GM23338 (cell line): ENCODE data around the gene CACNA1B. TPM values are rescaled to one million over a fixed set of nuclear protein-coding genes. Genes with fewer than 3 reads are reported as not detected.

Experiments used
- ATAC-seq: fragments of 200-7000 bp; cut with Tn5 transposase; 3 replicates; pipeline ENCODE4 v1.9.1; 2020
- DNase-seq: peaks from one replicate; pipeline ENCODE4 v3.0.0-alpha.2; 2015; ENCODE audit warnings: low spot score
- H2AFZ ChIP-seq: fragments of 200-600 bp; sonication (generic); 2 replicates; pipeline ENCODE4 v1.8.0; 2016; ENCODE audit warnings: antibody characterized with exemption, mild to moderate bottlenecking, moderate library complexity
- H3F3A ChIP-seq: fragments of 200-600 bp; sonication (generic); replicated peaks from 2 replicates; pipeline ENCODE4 v1.8.0; 2017; ENCODE audit warnings: antibody characterized with exemption, mixed run types, low read depth
- H3K27ac ChIP-seq: fragments of 200-600 bp; sonication (generic); 2 replicates; pipeline ENCODE4 v1.6.1; 2016; ENCODE audit warnings: low read depth
- H3K27me3 ChIP-seq: fragments of 200-600 bp; sonication (generic); 2 replicates; pipeline ENCODE4 v1.8.0; 2016; ENCODE audit warnings: mild to moderate bottlenecking, mixed run types, moderate library complexity; ENCODE audit not compliant: insufficient read depth
- H3K36me3 ChIP-seq: fragments of 200-600 bp; sonication (generic); 2 replicates; pipeline ENCODE4 v1.8.0; 2016; ENCODE audit warnings: mild to moderate bottlenecking; ENCODE audit not compliant: insufficient read depth
- H3K4me1 ChIP-seq: fragments of 200-600 bp; sonication (generic); 2 replicates; pipeline ENCODE4 v1.8.0; 2016; ENCODE audit warnings: mild to moderate bottlenecking, moderate library complexity; ENCODE audit not compliant: insufficient read depth
- H3K4me2 ChIP-seq: fragments of 200-600 bp; sonication (generic); 2 replicates; pipeline ENCODE4 v1.7.1; 2017; ENCODE audit warnings: mixed run types
- H3K4me3 ChIP-seq: fragments of 200-600 bp; sonication (generic); 2 replicates; pipeline ENCODE4 v1.6.1; 2016; ENCODE audit warnings: mixed run types
- H3K79me2 ChIP-seq: fragments of 200-600 bp; sonication (generic); replicated peaks from 2 replicates; pipeline ENCODE4 v1.8.0; 2017; ENCODE audit warnings: mild to moderate bottlenecking; ENCODE audit not compliant: insufficient read depth
- H3K9me2 ChIP-seq: fragments of 200-600 bp; sonication (generic); 2 replicates; pipeline ENCODE4 v1.8.0; 2017; ENCODE audit not compliant: insufficient read depth
- H4K20me1 ChIP-seq: fragments of 200-600 bp; sonication (generic); replicated peaks from 2 replicates; pipeline ENCODE4 v1.8.0; 2017; ENCODE audit warnings: mild to moderate bottlenecking; ENCODE audit not compliant: insufficient read depth
- H3K27ac Mint-ChIP-seq: 2 replicates; pipeline ENCODE4 v1.8.0; 2020; ENCODE audit warnings: inconsistent platforms, mild to moderate bottlenecking, moderate library complexity, mixed read lengths
- H3K27me3 Mint-ChIP-seq: 3 replicates; pipeline ENCODE4 v1.8.0; 2022; ENCODE audit warnings: low read depth, mild to moderate bottlenecking, moderate library complexity, mixed read lengths, inconsistent platforms; ENCODE audit not compliant: insufficient read depth, poor library complexity
- H3K36me3 Mint-ChIP-seq: 3 replicates; pipeline ENCODE4 v1.8.0; 2021; ENCODE audit warnings: low read depth, mild to moderate bottlenecking, inconsistent platforms, moderate library complexity, mixed read lengths
- H3K4me1 Mint-ChIP-seq: 3 replicates; pipeline ENCODE4 v1.8.0; 2020; ENCODE audit warnings: mild to moderate bottlenecking, inconsistent platforms, mixed read lengths
- H3K4me3 Mint-ChIP-seq: 3 replicates; pipeline ENCODE4 v1.8.0; 2021; ENCODE audit warnings: moderate library complexity, mild to moderate bottlenecking, inconsistent platforms, mixed read lengths
- H3K9me3 Mint-ChIP-seq: 3 replicates; pipeline ENCODE4 v1.8.0; 2020; ENCODE audit warnings: moderate library complexity, mild to moderate bottlenecking, inconsistent platforms, mixed read lengths
- CREB1 ChIP-seq: fragments of 250-450 bp; sonication (Bioruptor Pico); IDR thresholded peaks from 2 replicates; pipeline ENCODE4 v1.5.0; 2020; ENCODE audit warnings: low read depth, mild to moderate bottlenecking, moderate library complexity
- CTCF ChIP-seq, 2 experiments: fragments of 200-600 bp in 1 of 2; sonication (generic) in 1 of 2; conservative IDR thresholded peaks; 2 replicates each; pipeline versions ENCODE4 v1.5.1 to v1.6.1; 2016 to 2017; ENCODE audit warnings: antibody characterized with exemption in 2 of 2, low read depth in 2 of 2, mild to moderate bottlenecking in 2 of 2, moderate library complexity in 1 of 2
- EZH2 ChIP-seq: fragments of 200-600 bp; sonication (generic); IDR thresholded peaks from one replicate; pipeline ENCODE4 v1.8.0; 2017; ENCODE audit warnings: antibody characterized with exemption, mild to moderate bottlenecking, low read depth; ENCODE audit not compliant: unreplicated experiment
- EZH2phosphoT487 ChIP-seq: fragments of 200-600 bp; sonication (generic); IDR thresholded peaks from one replicate; pipeline ENCODE4 v1.8.1; 2018; ENCODE audit warnings: antibody characterized with exemption; ENCODE audit not compliant: unreplicated experiment
- JUNB ChIP-seq: IDR thresholded peaks from one replicate; pipeline ENCODE4 v1.6.1; 2016; ENCODE audit warnings: antibody characterized with exemption; ENCODE audit not compliant: unreplicated experiment
- NANOG ChIP-seq: IDR thresholded peaks from 2 replicates; pipeline ENCODE4 v1.6.1; 2016; ENCODE audit warnings: antibody characterized with exemption, borderline replicate concordance
- POLR2AphosphoS5 ChIP-seq: IDR thresholded peaks from 2 replicates; pipeline ENCODE4 v1.6.1; 2016; ENCODE audit warnings: antibody characterized with exemption, low read depth
- STAT1 ChIP-seq: IDR thresholded peaks from one replicate; pipeline ENCODE4 v1.6.1; 2016; ENCODE audit warnings: antibody characterized with exemption; ENCODE audit not compliant: unreplicated experiment
- ZNF114 ChIP-seq: fragments of 250-450 bp; sonication (Bioruptor Pico); IDR thresholded peaks from 2 replicates; pipeline ENCODE4 v1.5.0; 2020; ENCODE audit warnings: mild to moderate bottlenecking, moderate library complexity
- ZNF331 ChIP-seq: fragments of 250-450 bp; sonication (Bioruptor Pico); IDR thresholded peaks from 2 replicates; pipeline ENCODE4 v1.5.0; 2020; ENCODE audit warnings: low read depth, mild to moderate bottlenecking, moderate library complexity
- polyA plus RNA-seq: library from polyadenylated mRNA; unstranded; fragments of >200 nt; fragmentation: Nextera tagmentation; extraction: Ambion mirVana; gene quantifications from 2 replicates; pipeline ENCODE4 v1.2.1, GENCODE V29; 2016
- total RNA-seq: library from RNA; depleted of rRNA; stranded (reverse); fragments of >200 nt; shearing (Covaris generic); gene quantifications from 2 replicates; pipeline ENCODE4 v1.2.3, GENCODE V29; 2014
- TF ChIP-seq, protein P1 (sequence below): fragments of 250-450 bp; sonication (Bioruptor Pico); IDR thresholded peaks from 2 replicates; pipeline ENCODE4 v1.5.0; 2020; ENCODE audit warnings: mild to moderate bottlenecking, moderate library complexity
- TF ChIP-seq, protein P2 (sequence below): IDR thresholded peaks from one replicate; pipeline ENCODE4 v1.6.1; 2018; ENCODE audit warnings: antibody characterized with exemption; ENCODE audit not compliant: unreplicated experiment
- TF ChIP-seq, protein P3 (sequence below): IDR thresholded peaks from 2 replicates; pipeline ENCODE4 v1.6.1; 2016; ENCODE audit warnings: antibody characterized with exemption

Gene CACNA1B
- total and polyA plus RNA-seq, 2 experiments from 2014 or later: 1.1 to 10.4 TPM

- H2AFZ ChIP-seq: no peak overlapping the region
- no peaks in the 10 kb centered on the region for H4K20me1 ChIP-seq
- Mint-ChIP-seq H3K4me3 (no peak overlapping the region), H3K4me1 (peaks cover 4% of the 10 kb centered on the region; the same call in 1 of the 3 replicates), H3K27me3 (peaks cover 4% of the 10 kb centered on the region), H3K36me3 (peaks cover 10% of the 10 kb centered on the region; the same call in 2 of the 3 replicates), H3K27ac (no peak overlapping the region), H3K9me3 (no peaks in the 10 kb centered on the region; the same call in 1 of the 3 replicates)
- H3K27me3 ChIP-seq: no peaks in the 10 kb centered on the region
- H3K79me2 ChIP-seq: no peaks in the 10 kb centered on the region
- no peaks in the 10 kb centered on the region for H3F3A ChIP-seq
- no peak overlapping the region for H3K4me2 ChIP-seq
- H3K9me2 ChIP-seq: no peaks in the 10 kb centered on the region
- no peak overlapping the region for H3K4me3 ChIP-seq
- ATAC-seq: no peak
- TF ChIP-seq EZH2 (no peak), EZH2phosphoT487 (no peak), ZNF114 (no peak), JUNB (no peak), NANOG (no peak), CREB1 (CRISPR knock-in tag) (no peak), CTCF (conservative IDR thresholded peaks at IDR 0.05; ENCODE audit: low read depth in 2 of 2) (no peak), STAT1 (no peak), ZNF331 (no peak), POLR2AphosphoS5 (no peak)
- TF ChIP-seq, protein P1, sequence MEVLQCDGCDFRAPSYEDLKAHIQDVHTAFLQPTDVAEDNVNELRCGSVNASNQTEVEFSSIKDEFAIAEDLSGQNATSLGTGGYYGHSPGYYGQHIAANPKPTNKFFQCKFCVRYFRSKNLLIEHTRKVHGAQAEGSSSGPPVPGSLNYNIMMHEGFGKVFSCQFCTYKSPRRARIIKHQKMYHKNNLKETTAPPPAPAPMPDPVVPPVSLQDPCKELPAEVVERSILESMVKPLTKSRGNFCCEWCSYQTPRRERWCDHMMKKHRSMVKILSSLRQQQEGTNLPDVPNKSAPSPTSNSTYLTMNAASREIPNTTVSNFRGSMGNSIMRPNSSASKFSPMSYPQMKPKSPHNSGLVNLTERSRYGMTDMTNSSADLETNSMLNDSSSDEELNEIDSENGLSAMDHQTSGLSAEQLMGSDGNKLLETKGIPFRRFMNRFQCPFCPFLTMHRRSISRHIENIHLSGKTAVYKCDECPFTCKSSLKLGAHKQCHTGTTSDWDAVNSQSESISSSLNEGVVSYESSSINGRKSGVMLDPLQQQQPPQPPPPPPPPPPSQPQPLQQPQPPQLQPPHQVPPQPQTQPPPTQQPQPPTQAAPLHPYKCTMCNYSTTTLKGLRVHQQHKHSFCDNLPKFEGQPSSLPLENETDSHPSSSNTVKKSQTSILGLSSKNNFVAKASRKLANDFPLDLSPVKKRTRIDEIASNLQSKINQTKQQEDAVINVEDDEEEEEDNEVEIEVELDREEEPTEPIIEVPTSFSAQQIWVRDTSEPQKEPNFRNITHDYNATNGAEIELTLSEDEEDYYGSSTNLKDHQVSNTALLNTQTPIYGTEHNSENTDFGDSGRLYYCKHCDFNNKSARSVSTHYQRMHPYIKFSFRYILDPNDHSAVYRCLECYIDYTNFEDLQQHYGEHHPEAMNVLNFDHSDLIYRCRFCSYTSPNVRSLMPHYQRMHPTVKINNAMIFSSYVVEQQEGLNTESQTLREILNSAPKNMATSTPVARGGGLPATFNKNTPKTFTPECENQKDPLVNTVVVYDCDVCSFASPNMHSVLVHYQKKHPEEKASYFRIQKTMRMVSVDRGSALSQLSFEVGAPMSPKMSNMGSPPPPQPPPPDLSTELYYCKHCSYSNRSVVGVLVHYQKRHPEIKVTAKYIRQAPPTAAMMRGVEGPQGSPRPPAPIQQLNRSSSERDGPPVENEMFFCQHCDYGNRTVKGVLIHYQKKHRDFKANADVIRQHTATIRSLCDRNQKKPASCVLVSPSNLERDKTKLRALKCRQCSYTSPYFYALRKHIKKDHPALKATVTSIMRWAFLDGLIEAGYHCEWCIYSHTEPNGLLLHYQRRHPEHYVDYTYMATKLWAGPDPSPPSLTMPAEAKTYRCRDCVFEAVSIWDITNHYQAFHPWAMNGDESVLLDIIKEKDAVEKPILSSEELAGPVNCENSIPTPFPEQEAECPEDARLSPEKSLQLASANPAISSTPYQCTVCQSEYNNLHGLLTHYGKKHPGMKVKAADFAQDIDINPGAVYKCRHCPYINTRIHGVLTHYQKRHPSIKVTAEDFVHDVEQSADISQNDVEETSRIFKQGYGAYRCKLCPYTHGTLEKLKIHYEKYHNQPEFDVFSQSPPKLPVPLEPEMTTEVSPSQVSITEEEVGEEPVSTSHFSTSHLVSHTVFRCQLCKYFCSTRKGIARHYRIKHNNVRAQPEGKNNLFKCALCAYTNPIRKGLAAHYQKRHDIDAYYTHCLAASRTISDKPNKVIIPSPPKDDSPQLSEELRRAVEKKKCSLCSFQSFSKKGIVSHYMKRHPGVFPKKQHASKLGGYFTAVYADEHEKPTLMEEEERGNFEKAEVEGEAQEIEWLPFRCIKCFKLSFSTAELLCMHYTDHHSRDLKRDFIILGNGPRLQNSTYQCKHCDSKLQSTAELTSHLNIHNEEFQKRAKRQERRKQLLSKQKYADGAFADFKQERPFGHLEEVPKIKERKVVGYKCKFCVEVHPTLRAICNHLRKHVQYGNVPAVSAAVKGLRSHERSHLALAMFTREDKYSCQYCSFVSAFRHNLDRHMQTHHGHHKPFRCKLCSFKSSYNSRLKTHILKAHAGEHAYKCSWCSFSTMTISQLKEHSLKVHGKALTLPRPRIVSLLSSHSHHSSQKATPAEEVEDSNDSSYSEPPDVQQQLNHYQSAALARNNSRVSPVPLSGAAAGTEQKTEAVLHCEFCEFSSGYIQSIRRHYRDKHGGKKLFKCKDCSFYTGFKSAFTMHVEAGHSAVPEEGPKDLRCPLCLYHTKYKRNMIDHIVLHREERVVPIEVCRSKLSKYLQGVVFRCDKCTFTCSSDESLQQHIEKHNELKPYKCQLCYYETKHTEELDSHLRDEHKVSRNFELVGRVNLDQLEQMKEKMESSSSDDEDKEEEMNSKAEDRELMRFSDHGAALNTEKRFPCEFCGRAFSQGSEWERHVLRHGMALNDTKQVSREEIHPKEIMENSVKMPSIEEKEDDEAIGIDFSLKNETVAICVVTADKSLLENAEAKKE (CRISPR knock-in tag): no peak
- TF ChIP-seq, protein P2, sequence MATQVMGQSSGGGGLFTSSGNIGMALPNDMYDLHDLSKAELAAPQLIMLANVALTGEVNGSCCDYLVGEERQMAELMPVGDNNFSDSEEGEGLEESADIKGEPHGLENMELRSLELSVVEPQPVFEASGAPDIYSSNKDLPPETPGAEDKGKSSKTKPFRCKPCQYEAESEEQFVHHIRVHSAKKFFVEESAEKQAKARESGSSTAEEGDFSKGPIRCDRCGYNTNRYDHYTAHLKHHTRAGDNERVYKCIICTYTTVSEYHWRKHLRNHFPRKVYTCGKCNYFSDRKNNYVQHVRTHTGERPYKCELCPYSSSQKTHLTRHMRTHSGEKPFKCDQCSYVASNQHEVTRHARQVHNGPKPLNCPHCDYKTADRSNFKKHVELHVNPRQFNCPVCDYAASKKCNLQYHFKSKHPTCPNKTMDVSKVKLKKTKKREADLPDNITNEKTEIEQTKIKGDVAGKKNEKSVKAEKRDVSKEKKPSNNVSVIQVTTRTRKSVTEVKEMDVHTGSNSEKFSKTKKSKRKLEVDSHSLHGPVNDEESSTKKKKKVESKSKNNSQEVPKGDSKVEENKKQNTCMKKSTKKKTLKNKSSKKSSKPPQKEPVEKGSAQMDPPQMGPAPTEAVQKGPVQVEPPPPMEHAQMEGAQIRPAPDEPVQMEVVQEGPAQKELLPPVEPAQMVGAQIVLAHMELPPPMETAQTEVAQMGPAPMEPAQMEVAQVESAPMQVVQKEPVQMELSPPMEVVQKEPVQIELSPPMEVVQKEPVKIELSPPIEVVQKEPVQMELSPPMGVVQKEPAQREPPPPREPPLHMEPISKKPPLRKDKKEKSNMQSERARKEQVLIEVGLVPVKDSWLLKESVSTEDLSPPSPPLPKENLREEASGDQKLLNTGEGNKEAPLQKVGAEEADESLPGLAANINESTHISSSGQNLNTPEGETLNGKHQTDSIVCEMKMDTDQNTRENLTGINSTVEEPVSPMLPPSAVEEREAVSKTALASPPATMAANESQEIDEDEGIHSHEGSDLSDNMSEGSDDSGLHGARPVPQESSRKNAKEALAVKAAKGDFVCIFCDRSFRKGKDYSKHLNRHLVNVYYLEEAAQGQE: no peak
- TF ChIP-seq, protein P3, sequence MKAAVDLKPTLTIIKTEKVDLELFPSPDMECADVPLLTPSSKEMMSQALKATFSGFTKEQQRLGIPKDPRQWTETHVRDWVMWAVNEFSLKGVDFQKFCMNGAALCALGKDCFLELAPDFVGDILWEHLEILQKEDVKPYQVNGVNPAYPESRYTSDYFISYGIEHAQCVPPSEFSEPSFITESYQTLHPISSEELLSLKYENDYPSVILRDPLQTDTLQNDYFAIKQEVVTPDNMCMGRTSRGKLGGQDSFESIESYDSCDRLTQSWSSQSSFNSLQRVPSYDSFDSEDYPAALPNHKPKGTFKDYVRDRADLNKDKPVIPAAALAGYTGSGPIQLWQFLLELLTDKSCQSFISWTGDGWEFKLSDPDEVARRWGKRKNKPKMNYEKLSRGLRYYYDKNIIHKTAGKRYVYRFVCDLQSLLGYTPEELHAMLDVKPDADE: no peak
- H3K4me1 ChIP-seq: no peaks in the 10 kb centered on the region
- H3K36me3 ChIP-seq: no peaks in the 10 kb centered on the region
- no peak overlapping the region for H3K27ac ChIP-seq
- DNase-seq: no peak
Measured at GRCh38 chr9:138007566-138007917, 130.0 kb downstream of the CACNA1B start.
